Gastrocnemius medialis (tissue), 4 donors: Measurements from ENCODE around the gene NUDT8. TPM values are rescaled to one million over a fixed set of nuclear protein-coding genes. Genes with fewer than 3 reads are reported as not detected.

ENCODE experiments used
- ATAC-seq, 2 donors: fragments of 150-250 bp; one replicate each; pipeline ENCODE4 v1.9.1; 2016
- DNase-seq, 2 donors: peaks; one replicate each; pipeline ENCODE4 v3.0.0-alpha.2; 2019
- H3K27ac ChIP-seq, 4 donors: fragments of 200-600 bp; sonication (generic); 1 replicate in 1 of 4; 2 replicates in 3 of 4; pipeline ENCODE4 v1.5.1; 2016 to 2018; ENCODE audit warnings: mild to moderate bottlenecking in 2 of 4, moderate library complexity in 1 of 4
- H3K27me3 ChIP-seq, 3 donors: fragments of 200-600 bp; sonication (generic) in 2 of 3; 1 replicate in 1 of 3; 2 replicates in 2 of 3; pipeline versions ENCODE4 v1.5.1 to v1.6.0; 2016 to 2019; ENCODE audit warnings: mild to moderate bottlenecking in 1 of 3, moderate library complexity in 1 of 3
- H3K36me3 ChIP-seq, 2 donors: fragments of 200-600 bp; sonication (generic) in 1 of 2; one replicate each; pipeline ENCODE4 v1.5.1; 2017 to 2018
- H3K4me1 ChIP-seq, 2 donors: fragments of 200-600 bp; sonication (generic) in 1 of 2; one replicate each; pipeline ENCODE4 v1.5.1; 2016 to 2017; ENCODE audit warnings: mild to moderate bottlenecking in 2 of 2
- H3K4me3 ChIP-seq, 4 donors: fragments of 200-600 bp; sonication (generic) in 3 of 4; 1 replicate in 1 of 4; 2 replicates in 3 of 4; pipeline ENCODE4 v1.5.1; 2016 to 2019; ENCODE audit warnings: mild to moderate bottlenecking in 2 of 4
- H3K9me3 ChIP-seq, 3 donors: fragments of 200-600 bp; sonication (generic) in 2 of 3; 1 replicate in 1 of 3; 2 replicates in 2 of 3; pipeline ENCODE4 v1.5.1; 2016 to 2019
- POLR2A ChIP-seq, 2 donors: fragments of 450-650 bp; IDR thresholded peaks; one replicate each; pipeline ENCODE4 v1.6.1; 2017; ENCODE audit warnings: antibody characterized with exemption in 2 of 2, mild to moderate bottlenecking in 2 of 2, moderate library complexity in 2 of 2
- in situ Hi-C, 4 donors: fragments of 200-750 bp; cut with MboI; loops; one replicate each; pipeline versions ENCODE4 v1.15.0 to v1.8.0; 2017; ENCODE audit warnings: low sequenced_read_pairs in 4 of 4
- intact Hi-C: fragments of 100-400 bp; cut with DNase I; formaldehyde crosslinking; loops from one replicate; pipeline ENCODE4 v1.15.1; 2023; ENCODE audit warnings: low total_unique reads
- total RNA-seq, 4 donors: library from RNA; depleted of rRNA; stranded (reverse); fragments of >200 nt; gene quantifications; one replicate each; pipeline versions ENCODE4 v1.1.0 to v1.2.3, GENCODE V29; 2016
- TF ChIP-seq, protein P1 (sequence below), 5 experiments: fragments of 450-650 bp in 3 of 5; fragments of 200-600 bp in 2 of 5; sonication (generic) in 2 of 5; IDR thresholded peaks in 4 of 5; conservative IDR thresholded peaks in 1 of 5; 1 replicate in 4 of 5; 2 replicates in 1 of 5; pipeline ENCODE4 v1.5.1; 2016 to 2019; ENCODE audit warnings: antibody characterized with exemption in 5 of 5, mild to moderate bottlenecking in 3 of 5, moderate library complexity in 3 of 5

NUDT8 gene
- total RNA-seq, 4 donors from 2014 or later = 23.3 to 42.4 (median 36.2) TPM

DNA sequence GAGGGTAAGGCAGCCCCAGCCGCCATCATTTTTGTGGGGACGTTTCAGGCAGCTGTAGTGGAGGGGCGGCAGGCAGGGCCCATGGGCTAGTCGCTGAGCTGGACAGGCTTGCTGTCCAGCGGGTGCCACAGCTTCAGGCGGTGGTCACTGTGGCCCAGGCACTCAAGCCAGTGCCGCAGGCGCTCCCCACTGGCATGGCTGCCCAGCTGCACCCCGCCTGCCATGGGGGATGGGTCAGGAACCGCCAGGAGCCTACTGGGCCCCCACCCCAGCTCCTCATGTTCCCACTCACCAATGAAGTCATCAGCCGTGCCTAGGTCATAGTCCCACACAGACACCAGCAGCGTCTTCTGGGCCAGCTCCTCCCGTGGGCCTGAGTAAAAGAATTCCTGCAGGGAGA is 17.0 kb downstream of the NUDT8 start:
- no peak for ATAC-seq

DNA sequence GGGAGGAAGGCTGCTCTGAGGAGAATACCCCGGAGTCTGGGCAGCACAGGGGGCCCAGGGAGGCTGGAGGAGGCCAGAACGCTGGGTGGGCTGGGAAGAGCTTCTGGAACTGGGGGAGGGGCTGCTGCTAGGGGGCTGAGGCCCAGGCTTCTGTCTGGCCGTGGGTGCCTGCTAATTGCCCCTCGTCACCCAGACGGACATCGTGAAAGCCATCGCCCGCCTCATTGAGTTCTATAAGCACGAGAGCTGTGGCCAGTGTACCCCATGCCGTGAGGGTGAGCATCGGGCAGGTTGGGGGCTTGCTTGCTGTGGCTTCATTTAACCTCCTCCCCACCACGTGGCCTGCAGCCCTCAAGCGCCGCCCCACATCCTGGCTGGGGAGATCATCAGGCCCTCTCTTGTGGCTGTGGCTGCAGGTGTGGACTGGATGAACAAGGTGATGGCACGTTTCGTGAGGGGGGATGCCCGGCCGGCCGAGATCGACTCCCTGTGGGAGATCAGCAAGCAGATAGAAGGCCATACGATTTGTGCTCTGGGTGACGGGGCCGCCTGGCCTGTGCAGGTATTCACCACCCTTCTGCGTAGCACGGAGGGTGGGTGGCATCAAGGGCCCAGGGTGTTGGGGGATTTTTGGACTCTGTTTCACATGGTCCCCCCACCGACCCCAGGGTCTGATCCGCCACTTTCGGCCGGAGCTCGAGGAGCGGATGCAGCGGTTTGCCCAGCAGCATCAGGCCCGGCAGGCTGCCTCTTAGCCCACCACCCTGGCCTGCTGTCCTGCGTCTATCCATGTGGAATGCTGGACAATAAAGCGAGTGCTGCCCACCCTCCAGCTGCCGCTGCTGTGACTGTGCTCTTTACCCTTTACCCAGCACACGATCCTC is 17.8 kb downstream of the NUDT8 start:
- ATAC-seq (no peak), DNase-seq (no peak)
- intact Hi-C loops (no loop called here), in situ Hi-C loops (no loop called here)
- Histone ChIP-seq H3K4me3 (no peak overlapping the region), H3K9me3 (no peaks in the 10 kb centered on the region), H3K36me3 (peaks cover 0 to 48% of the 10 kb centered on the region in 2 donors), H3K27ac (no peak overlapping the region), H3K27me3 (peaks cover 0 to 1% (median 0%) of the 10 kb centered on the region in 3 donors), H3K4me1 (peaks cover 10 to 24% of the 10 kb centered on the region in 2 donors)
- TF ChIP-seq, protein P1, sequence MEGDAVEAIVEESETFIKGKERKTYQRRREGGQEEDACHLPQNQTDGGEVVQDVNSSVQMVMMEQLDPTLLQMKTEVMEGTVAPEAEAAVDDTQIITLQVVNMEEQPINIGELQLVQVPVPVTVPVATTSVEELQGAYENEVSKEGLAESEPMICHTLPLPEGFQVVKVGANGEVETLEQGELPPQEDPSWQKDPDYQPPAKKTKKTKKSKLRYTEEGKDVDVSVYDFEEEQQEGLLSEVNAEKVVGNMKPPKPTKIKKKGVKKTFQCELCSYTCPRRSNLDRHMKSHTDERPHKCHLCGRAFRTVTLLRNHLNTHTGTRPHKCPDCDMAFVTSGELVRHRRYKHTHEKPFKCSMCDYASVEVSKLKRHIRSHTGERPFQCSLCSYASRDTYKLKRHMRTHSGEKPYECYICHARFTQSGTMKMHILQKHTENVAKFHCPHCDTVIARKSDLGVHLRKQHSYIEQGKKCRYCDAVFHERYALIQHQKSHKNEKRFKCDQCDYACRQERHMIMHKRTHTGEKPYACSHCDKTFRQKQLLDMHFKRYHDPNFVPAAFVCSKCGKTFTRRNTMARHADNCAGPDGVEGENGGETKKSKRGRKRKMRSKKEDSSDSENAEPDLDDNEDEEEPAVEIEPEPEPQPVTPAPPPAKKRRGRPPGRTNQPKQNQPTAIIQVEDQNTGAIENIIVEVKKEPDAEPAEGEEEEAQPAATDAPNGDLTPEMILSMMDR (IDR thresholded peaks at IDR 0.05 in 4 of 5, conservative IDR thresholded peaks at IDR 0.05 in 1 of 5) = no peak
- no peak for TF ChIP-seq POLR2A (IDR thresholded peaks at IDR 0.05)

More for the DNA sequence above, 17.0 kb downstream of the NUDT8 start:
- Histone ChIP-seq H3K27ac (no peak overlapping the region), H3K4me1 (peaks cover 3 to 18% of the 10 kb centered on the region in 2 donors), H3K27me3 (peaks cover 0 to 2% (median 0%) of the 10 kb centered on the region in 3 donors), H3K36me3 (peaks cover 0 to 48% of the 10 kb centered on the region in 2 donors), H3K9me3 (no peaks in the 10 kb centered on the region), H3K4me3 (no peak overlapping the region)
- in situ Hi-C loops = no loop called here
- DNase-seq = no peak
- intact Hi-C loops = no loop called here
- TF ChIP-seq, protein P1 (IDR thresholded peaks at IDR 0.05 in 4 of 5, conservative IDR thresholded peaks at IDR 0.05 in 1 of 5) = no peak
- no peak for TF ChIP-seq POLR2A (IDR thresholded peaks at IDR 0.05)

DNA sequence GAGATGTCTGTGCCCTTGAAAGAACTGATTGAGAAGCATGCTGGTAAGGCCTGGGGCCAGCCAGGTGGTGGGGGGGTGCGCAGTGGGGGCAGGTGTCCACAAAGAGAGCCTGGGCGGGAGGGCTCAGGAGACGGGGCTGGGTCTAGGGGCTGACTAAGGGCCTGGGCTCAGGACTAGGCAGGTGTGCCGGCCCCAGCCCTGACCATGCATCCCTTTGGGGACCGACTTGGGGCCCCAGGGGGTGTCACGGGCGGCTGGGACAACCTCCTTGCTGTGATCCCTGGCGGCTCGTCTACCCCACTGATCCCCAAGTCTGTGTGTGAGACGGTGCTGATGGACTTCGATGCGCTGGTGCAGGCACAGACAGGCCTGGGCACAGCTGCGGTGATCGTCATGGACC is 18.6 kb downstream of the NUDT8 start:
- in situ Hi-C loops (no loop called here), intact Hi-C loops (no loop called here)
- no peaks in the 10 kb centered on the region for H3K9me3 ChIP-seq
- H3K4me3 ChIP-seq = no peak overlapping the region
- no peak for TF ChIP-seq POLR2A (IDR thresholded peaks at IDR 0.05)
- TF ChIP-seq, protein P1 (IDR thresholded peaks at IDR 0.05 in 4 of 5, conservative IDR thresholded peaks at IDR 0.05 in 1 of 5) = no peak
- peaks cover 0 to 48% of the 10 kb centered on the region in 2 donors for H3K36me3 ChIP-seq
- peaks cover 10 to 28% of the 10 kb centered on the region in 2 donors for H3K4me1 ChIP-seq
- no peaks in the 10 kb centered on the region for H3K27me3 ChIP-seq
- ATAC-seq (no peak), DNase-seq (no peak)
- H3K27ac ChIP-seq = no peak overlapping the region

DNA sequence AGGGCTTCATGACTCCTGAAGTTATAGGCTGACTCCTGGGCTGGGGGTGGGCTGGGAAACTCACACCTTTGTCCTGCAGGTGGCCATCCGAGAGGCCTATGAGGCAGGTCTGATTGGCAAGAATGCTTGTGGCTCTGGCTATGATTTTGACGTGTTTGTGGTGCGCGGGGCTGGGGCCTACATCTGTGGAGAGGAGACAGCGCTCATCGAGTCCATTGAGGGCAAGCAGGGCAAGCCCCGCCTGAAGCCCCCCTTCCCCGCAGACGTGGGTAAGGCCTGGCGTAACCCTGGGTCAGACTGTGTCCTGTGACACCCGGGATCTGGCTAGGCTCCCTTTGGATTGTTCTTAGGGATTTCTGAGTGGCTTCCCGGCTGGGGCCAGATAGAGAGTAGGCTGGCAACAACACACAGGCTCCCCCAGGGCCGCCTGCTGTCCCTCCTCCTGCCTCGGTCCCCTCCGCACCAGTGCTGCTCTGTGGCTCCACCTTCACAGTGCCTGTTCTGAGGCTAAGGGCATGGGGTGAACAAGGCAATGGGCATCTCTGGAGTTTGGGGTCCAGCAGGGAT is 19.4 kb downstream of the NUDT8 start:
- in situ Hi-C loops = no loop called here
- DNase-seq (no peak), ATAC-seq (no peak)
- Histone ChIP-seq H3K4me1 (peaks cover 16 to 31% of the 10 kb centered on the region in 2 donors), H3K36me3 (peaks cover 0 to 48% of the 10 kb centered on the region in 2 donors), H3K9me3 (no peaks in the 10 kb centered on the region), H3K4me3 (no peak overlapping the region), H3K27ac (no peak overlapping the region), H3K27me3 (no peaks in the 10 kb centered on the region)
- no peak for TF ChIP-seq POLR2A (IDR thresholded peaks at IDR 0.05)
- TF ChIP-seq, protein P1 (IDR thresholded peaks at IDR 0.05 in 4 of 5, conservative IDR thresholded peaks at IDR 0.05 in 1 of 5) = no peak
- intact Hi-C loops = no loop called here
